Upper lobe of left lung (tissue), 6 donors: ENCODE data around the gene DNASE2B. TPM values are rescaled to one million over a fixed set of nuclear protein-coding genes. Genes with fewer than 3 reads are reported as not detected.
"Not testable (repeated sequence)": the region's sequence is repeated elsewhere in the genome, so short reads cannot be mapped to it uniquely, and the experiment has no call there.

Experiments
- ATAC-seq, 2 donors: fragments of 200-7000 bp; cut with Tn5 transposase; one replicate each; pipeline ENCODE4 v1.9.1; 2022; ENCODE audit warnings: mild to moderate bottlenecking in 2 of 2, moderate library complexity in 2 of 2; ENCODE audit not compliant: low FRiP score in 2 of 2
- DNase-seq, 2 donors: peaks; one replicate each; pipeline ENCODE4 v3.0.0-alpha.2; 2019 to 2020
- H3K27ac ChIP-seq, 4 donors: fragments of 200-600 bp; sonication (generic); one replicate each; pipeline ENCODE4 v1.5.1; 2016 to 2019
- H3K27me3 ChIP-seq, 4 donors: fragments of 200-600 bp; sonication (generic); one replicate each; pipeline ENCODE4 v1.5.1; 2017 to 2019
- H3K36me3 ChIP-seq, 4 donors: fragments of 200-600 bp; sonication (generic); one replicate each; pipeline ENCODE4 v1.5.1; 2016 to 2019
- H3K4me1 ChIP-seq, 4 donors: fragments of 200-600 bp; sonication (generic); one replicate each; pipeline ENCODE4 v1.5.1; 2018 to 2019
- H3K4me3 ChIP-seq, 4 donors: fragments of 200-600 bp; sonication (generic); one replicate each; pipeline ENCODE4 v1.5.1; 2017 to 2019; ENCODE audit warnings: mild to moderate bottlenecking in 2 of 4, moderate library complexity in 1 of 4
- H3K9me3 ChIP-seq, 4 donors: fragments of 200-600 bp; sonication (generic); one replicate each; pipeline ENCODE4 v1.5.1; 2018 to 2019
- EP300 ChIP-seq, 4 donors: sonication (generic); formaldehyde crosslinking; IDR thresholded peaks; one replicate each; pipeline ENCODE4 v1.5.1; 2017; ENCODE audit warnings: antibody characterized with exemption in 4 of 4, control low read depth in 2 of 4
- POLR2A ChIP-seq, 4 donors: fragments of 450-650 bp; IDR thresholded peaks; one replicate each; pipeline ENCODE4 v1.5.1; 2016 to 2017; ENCODE audit warnings: antibody characterized with exemption in 4 of 4, mild to moderate bottlenecking in 2 of 4
- POLR2AphosphoS5 ChIP-seq, 2 donors: sonication (generic); formaldehyde crosslinking; IDR thresholded peaks; one replicate each; pipeline ENCODE4 v1.5.1; 2017; ENCODE audit warnings: antibody characterized with exemption in 2 of 2
- WGBS, 2 donors: methylation state at CpG; one replicate each; pipeline ENCODE4 v1.1.5; 2017 to 2018; 5-methylcytosine and 5-hydroxymethylcytosine counted together
- total RNA-seq, 6 donors: library from RNA; depleted of rRNA in 4 of 6; stranded (reverse); fragments of >200 nt in 4 of 6; gene quantifications; one replicate each; pipeline versions ENCODE4 v1.1.0 to v1.2.1, GENCODE V29; 2016 to 2021
- TF ChIP-seq, protein P1 (sequence below), 6 experiments: fragments of 450-650 bp in 4 of 6; fragments of 200-600 bp in 2 of 6; sonication (generic) in 2 of 6; IDR thresholded peaks; one replicate each; pipeline ENCODE4 v1.5.1; 2016 to 2019; ENCODE audit warnings: antibody characterized with exemption in 6 of 6
- donor health status: DM: no; HTN: no; CAD: no; lungs with moderate emphysema.
- donor health status: DM: no; HTN: yes; CAD: no; lungs with severe emphysema.

DNASE2B gene
- total RNA-seq, 6 donors from 2014 or later = 1.5 to 14.7 (median 5.5) TPM; not detected in 1

GRCh38 chr1:84434801-84435549, 36.7 kb downstream of the DNASE2B start:
- no peak overlapping the region for H3K4me3 ChIP-seq
- H3K27me3 ChIP-seq = no peaks in the 10 kb centered on the region
- no peaks in the 10 kb centered on the region for H3K36me3 ChIP-seq
- peaks cover 0 to 7% (median 4%) of the 10 kb centered on the region in 4 donors for H3K4me1 ChIP-seq
- peak overlapping the region in 1 of 4 donors; percentile 44 for H3K27ac ChIP-seq
- ATAC-seq = no peak
- H3K9me3 ChIP-seq = no peaks in the 10 kb centered on the region
- DNase-seq = no peak
- TF ChIP-seq POLR2AphosphoS5 (IDR thresholded peaks at IDR 0.05) = no peak
- TF ChIP-seq POLR2A (IDR thresholded peaks at IDR 0.05) = no peak
- no peak for TF ChIP-seq EP300 (IDR thresholded peaks at IDR 0.05)
- TF ChIP-seq, protein P1, sequence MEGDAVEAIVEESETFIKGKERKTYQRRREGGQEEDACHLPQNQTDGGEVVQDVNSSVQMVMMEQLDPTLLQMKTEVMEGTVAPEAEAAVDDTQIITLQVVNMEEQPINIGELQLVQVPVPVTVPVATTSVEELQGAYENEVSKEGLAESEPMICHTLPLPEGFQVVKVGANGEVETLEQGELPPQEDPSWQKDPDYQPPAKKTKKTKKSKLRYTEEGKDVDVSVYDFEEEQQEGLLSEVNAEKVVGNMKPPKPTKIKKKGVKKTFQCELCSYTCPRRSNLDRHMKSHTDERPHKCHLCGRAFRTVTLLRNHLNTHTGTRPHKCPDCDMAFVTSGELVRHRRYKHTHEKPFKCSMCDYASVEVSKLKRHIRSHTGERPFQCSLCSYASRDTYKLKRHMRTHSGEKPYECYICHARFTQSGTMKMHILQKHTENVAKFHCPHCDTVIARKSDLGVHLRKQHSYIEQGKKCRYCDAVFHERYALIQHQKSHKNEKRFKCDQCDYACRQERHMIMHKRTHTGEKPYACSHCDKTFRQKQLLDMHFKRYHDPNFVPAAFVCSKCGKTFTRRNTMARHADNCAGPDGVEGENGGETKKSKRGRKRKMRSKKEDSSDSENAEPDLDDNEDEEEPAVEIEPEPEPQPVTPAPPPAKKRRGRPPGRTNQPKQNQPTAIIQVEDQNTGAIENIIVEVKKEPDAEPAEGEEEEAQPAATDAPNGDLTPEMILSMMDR (IDR thresholded peaks at IDR 0.05) = no peak
- WGBS, 2 donors = 24 to 32% methylated on average over 4 of the region's 4 CpGs

- WGBS, 2 donors = 54 to 58% methylated on average over 5 of the region's 5 CpGs
- peak in 1 of 2 donors; percentile 52 for ATAC-seq
- Histone ChIP-seq H3K36me3 (no peaks in the 10 kb centered on the region), H3K27ac (peak overlapping the region in 3 of 4 donors; percentile 11 to 29 (median 14)), H3K4me3 (no peak overlapping the region), H3K9me3 (no peaks in the 10 kb centered on the region), H3K4me1 (peaks cover 0 to 7% (median 4%) of the 10 kb centered on the region in 4 donors), H3K27me3 (no peaks in the 10 kb centered on the region)
- TF ChIP-seq POLR2AphosphoS5 (IDR thresholded peaks at IDR 0.05) (no peak), EP300 (IDR thresholded peaks at IDR 0.05) (no peak), POLR2A (IDR thresholded peaks at IDR 0.05) (no peak)
- TF ChIP-seq, protein P1 (IDR thresholded peaks at IDR 0.05) = no peak
- no peak for DNase-seq
These were observed 38.8 kb downstream of the DNASE2B start for GRCh38 chr1:84436876-84437655.

DNA sequence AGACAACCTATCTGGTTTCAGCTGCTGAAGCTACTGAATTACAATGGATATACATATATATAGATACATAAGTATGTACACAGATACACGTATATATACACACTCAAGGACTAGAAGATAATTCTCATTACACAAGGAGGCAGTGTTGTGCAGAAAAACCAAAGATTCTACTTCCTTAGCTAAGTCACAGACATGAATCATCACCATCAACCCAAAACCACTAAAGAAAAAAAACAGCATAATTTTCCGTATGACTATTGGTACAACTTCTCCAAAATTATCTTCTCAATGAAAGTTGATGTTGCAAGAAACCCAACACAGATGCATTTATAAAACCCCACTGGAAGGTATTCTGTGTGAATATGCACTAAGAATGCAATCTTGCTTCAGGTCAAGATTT, 44.0 kb downstream of the DNASE2B start:
- ATAC-seq = peak; percentile 76 to 95

GRCh38 chr1:84442747-84443646, 44.7 kb downstream of the DNASE2B start:
- DNase-seq, H3K4me3 ChIP-seq, H3K9me3 ChIP-seq, H3K27me3 ChIP-seq, H3K27ac ChIP-seq, H3K36me3 ChIP-seq, ATAC-seq: not testable (repeated sequence)
- 44 to 82% methylated on average over 1 to 7 of the region's 7 CpGs for WGBS, 2 donors
- peaks cover 0 to 10% (median 2%) of the 10 kb centered on the region in 4 donors for H3K4me1 ChIP-seq

More for the DNA sequence above, 44.0 kb downstream of the DNASE2B start:
- TF ChIP-seq, protein P1 (IDR thresholded peaks at IDR 0.05) = peak in 5 of 6 experiments; percentile 22 to 71 (median 65)
- no peak for TF ChIP-seq POLR2A (IDR thresholded peaks at IDR 0.05)
- H3K27me3 ChIP-seq = no peaks in the 10 kb centered on the region
- no peaks in the 10 kb centered on the region for H3K9me3 ChIP-seq
- no peak for DNase-seq
- no peak overlapping the region for H3K27ac ChIP-seq
- H3K36me3 ChIP-seq = no peaks in the 10 kb centered on the region
- no peak overlapping the region for H3K4me3 ChIP-seq
- 1 to 4% methylated on average over 2 of the region's 2 CpGs for WGBS, 2 donors
- H3K4me1 ChIP-seq = peaks cover 0 to 10% (median 2%) of the 10 kb centered on the region in 4 donors

GRCh38 chr1:84448704-84449103, 50.4 kb downstream of the DNASE2B start:
- 91 to 95% methylated on average over 3 of the region's 3 CpGs for WGBS, 2 donors
- H3K27me3 ChIP-seq, H3K4me3 ChIP-seq, H3K4me1 ChIP-seq, H3K36me3 ChIP-seq, ATAC-seq, H3K9me3 ChIP-seq, H3K27ac ChIP-seq, DNase-seq: not testable (repeated sequence)
